ENCODE data around the gene TAS2R1.

DNA sequence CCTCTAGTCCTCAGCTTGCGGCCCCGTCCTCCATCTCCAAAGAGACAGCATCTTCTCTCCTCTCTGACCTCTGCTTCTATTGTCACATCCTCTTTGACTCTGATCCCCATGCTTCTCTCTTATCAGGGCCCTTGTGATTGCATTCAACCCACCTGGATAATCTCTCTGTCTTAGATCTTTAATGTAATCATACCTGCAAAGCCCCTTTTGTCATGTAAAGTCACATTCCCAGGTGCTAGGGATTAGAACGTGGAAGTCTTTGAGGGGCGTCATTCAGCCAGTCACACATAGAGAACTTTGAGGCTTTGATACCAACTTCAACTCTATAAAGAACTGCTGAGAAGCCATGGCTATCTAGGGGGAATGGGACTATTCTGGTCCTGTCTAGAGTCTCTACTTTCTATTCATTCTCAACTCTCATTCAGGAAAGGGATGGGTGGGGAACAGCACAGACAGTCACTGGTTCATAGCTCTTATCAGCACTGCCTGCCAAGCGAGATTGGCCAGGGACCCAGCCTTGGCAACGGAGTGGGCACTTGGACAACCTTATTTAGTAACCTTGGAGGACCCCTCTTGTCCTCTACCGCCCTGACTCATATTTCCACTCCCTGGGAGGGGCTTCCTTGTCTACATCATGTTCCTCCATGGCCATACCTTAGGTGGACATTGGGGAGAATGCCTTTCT, 29.0 kb downstream of the TAS2R1 start:
- no peak for TF ChIP-seq POLR2A (IDR thresholded peaks at IDR 0.05)
- TF ChIP-seq, protein P1, sequence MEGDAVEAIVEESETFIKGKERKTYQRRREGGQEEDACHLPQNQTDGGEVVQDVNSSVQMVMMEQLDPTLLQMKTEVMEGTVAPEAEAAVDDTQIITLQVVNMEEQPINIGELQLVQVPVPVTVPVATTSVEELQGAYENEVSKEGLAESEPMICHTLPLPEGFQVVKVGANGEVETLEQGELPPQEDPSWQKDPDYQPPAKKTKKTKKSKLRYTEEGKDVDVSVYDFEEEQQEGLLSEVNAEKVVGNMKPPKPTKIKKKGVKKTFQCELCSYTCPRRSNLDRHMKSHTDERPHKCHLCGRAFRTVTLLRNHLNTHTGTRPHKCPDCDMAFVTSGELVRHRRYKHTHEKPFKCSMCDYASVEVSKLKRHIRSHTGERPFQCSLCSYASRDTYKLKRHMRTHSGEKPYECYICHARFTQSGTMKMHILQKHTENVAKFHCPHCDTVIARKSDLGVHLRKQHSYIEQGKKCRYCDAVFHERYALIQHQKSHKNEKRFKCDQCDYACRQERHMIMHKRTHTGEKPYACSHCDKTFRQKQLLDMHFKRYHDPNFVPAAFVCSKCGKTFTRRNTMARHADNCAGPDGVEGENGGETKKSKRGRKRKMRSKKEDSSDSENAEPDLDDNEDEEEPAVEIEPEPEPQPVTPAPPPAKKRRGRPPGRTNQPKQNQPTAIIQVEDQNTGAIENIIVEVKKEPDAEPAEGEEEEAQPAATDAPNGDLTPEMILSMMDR (IDR thresholded peaks at IDR 0.05), result no peak

Data from stomach (tissue), 4 donors.